Upper lobe of right lung (tissue), 1 donor: ENCODE data around the gene PPIF. TPM values are rescaled to one million over a fixed set of nuclear protein-coding genes. Genes with fewer than 3 reads are reported as not detected.

ENCODE experiments used
- ATAC-seq: fragments of 200-7000 bp; cut with Tn5 transposase; one replicate; pipeline ENCODE4 v1.9.1; 2020; ENCODE audit warnings: mild to moderate bottlenecking, moderate library complexity
- DNase-seq: peaks from one replicate; pipeline ENCODE4 v3.0.0-alpha.2; 2020
- H3K27ac ChIP-seq: fragments of 200-600 bp; one replicate; pipeline ENCODE4 v1.8.0; 2022
- H3K27me3 ChIP-seq: fragments of 200-600 bp; one replicate; pipeline ENCODE4 v1.8.0; 2022; ENCODE audit warnings: mild to moderate bottlenecking
- H3K36me3 ChIP-seq: fragments of 200-600 bp; one replicate; pipeline ENCODE4 v1.8.0; 2022
- H3K4me1 ChIP-seq: fragments of 200-600 bp; one replicate; pipeline ENCODE4 v1.8.0; 2022
- H3K4me3 ChIP-seq: fragments of 200-600 bp; one replicate; pipeline ENCODE4 v1.8.0; 2022; ENCODE audit warnings: mild to moderate bottlenecking
- H3K9me3 ChIP-seq: fragments of 200-600 bp; one replicate; pipeline ENCODE4 v1.8.0; 2022
- intact Hi-C: fragments of 100-400 bp; cut with DNase I; formaldehyde crosslinking; loops from one replicate; pipeline ENCODE4 v1.11.0; 2022
- total RNA-seq: library from RNA; stranded (reverse); fragmentation: NEBNext Ultra II Directional; extraction: Animal tissue kit (Norgen Biotek cat#: 25700); gene quantifications from one replicate; pipeline ENCODE4 v1.2.1, GENCODE V29; 2021
- TF ChIP-seq, protein P1 (sequence below): fragments of 200-600 bp; IDR thresholded peaks from one replicate; pipeline ENCODE4 v1.8.0; 2022; ENCODE audit warnings: antibody characterized with exemption
- donor health status: DM: no; HTN: yes; CAD: no; lungs with severe emphysema.

The PPIF gene
- total RNA-seq, 1 donor from 2014 or later: 30.7 TPM

DNA sequence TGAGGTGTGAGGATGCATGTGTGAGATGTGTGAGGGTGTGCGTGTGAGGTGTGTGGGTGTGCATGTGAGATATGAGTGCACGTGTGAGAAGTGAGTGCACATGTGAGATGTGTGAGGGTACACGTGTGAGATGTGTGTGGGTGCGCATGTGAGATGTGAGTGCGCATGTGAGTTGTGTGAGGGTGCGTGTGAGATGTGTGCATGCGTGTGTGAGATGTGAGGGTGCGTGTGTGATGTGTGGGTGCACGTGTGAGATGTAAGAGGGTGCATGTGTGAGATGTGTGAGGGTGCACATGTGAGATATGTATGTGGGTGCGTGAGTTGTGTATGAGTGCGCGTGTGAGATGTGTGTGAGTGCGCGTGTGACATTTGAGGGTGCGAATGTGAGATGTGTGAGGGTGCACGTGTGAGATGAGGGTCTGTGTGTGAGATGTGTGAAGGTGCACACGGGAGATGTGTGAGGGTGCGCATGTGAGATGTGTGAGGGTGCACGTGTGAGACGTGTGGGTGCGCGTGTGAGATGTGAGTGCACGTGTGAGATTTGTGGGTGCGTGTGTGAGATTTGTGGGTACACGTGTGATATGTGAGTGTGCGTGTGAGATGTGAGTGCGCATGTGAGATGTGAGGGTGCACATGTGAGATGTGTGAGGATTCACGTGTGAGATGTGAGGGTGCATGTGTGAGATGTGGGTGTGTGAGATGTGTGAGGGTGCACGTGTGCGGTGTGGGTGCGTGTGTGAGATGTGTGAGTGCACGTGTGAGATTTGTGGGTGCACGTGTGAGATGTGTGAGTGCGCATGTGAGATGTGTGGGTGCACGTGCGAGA, 30.5 kb downstream of the PPIF start:
- ATAC-seq (no peak), DNase-seq (no peak)
- Histone ChIP-seq H3K4me3 (no peak overlapping the region), H3K9me3 (no peaks in the 10 kb centered on the region), H3K36me3 (no peaks in the 10 kb centered on the region), H3K27me3 (no peaks in the 10 kb centered on the region), H3K27ac (no peak overlapping the region), H3K4me1 (peaks cover 26% of the 10 kb centered on the region)
- intact Hi-C loops: no loop called here
- TF ChIP-seq, protein P1, sequence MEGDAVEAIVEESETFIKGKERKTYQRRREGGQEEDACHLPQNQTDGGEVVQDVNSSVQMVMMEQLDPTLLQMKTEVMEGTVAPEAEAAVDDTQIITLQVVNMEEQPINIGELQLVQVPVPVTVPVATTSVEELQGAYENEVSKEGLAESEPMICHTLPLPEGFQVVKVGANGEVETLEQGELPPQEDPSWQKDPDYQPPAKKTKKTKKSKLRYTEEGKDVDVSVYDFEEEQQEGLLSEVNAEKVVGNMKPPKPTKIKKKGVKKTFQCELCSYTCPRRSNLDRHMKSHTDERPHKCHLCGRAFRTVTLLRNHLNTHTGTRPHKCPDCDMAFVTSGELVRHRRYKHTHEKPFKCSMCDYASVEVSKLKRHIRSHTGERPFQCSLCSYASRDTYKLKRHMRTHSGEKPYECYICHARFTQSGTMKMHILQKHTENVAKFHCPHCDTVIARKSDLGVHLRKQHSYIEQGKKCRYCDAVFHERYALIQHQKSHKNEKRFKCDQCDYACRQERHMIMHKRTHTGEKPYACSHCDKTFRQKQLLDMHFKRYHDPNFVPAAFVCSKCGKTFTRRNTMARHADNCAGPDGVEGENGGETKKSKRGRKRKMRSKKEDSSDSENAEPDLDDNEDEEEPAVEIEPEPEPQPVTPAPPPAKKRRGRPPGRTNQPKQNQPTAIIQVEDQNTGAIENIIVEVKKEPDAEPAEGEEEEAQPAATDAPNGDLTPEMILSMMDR: no peak

DNA sequence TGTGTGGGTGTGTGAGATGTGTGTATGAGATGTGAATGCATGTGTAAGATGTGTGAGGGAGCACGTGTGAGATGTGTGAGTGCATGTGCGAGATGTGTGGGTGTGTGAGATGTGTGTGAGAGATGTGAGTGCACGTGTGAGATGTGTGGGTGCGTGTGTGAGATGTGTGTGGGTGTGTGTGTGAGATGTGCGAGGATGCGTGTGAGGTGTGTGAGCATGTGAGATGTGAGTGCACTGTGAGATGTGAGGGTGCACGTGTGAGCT, 31.0 kb downstream of the PPIF start:
- H3K4me1 ChIP-seq: peaks cover 26% of the 10 kb centered on the region
- DNase-seq (no peak), ATAC-seq (no peak)
- H3K36me3 ChIP-seq: no peaks in the 10 kb centered on the region
- intact Hi-C loops: no loop called here
- H3K27ac ChIP-seq: no peak overlapping the region
- H3K27me3 ChIP-seq: no peaks in the 10 kb centered on the region
- TF ChIP-seq, protein P1: no peak
- H3K9me3 ChIP-seq: no peaks in the 10 kb centered on the region
- H3K4me3 ChIP-seq: no peak overlapping the region

DNA sequence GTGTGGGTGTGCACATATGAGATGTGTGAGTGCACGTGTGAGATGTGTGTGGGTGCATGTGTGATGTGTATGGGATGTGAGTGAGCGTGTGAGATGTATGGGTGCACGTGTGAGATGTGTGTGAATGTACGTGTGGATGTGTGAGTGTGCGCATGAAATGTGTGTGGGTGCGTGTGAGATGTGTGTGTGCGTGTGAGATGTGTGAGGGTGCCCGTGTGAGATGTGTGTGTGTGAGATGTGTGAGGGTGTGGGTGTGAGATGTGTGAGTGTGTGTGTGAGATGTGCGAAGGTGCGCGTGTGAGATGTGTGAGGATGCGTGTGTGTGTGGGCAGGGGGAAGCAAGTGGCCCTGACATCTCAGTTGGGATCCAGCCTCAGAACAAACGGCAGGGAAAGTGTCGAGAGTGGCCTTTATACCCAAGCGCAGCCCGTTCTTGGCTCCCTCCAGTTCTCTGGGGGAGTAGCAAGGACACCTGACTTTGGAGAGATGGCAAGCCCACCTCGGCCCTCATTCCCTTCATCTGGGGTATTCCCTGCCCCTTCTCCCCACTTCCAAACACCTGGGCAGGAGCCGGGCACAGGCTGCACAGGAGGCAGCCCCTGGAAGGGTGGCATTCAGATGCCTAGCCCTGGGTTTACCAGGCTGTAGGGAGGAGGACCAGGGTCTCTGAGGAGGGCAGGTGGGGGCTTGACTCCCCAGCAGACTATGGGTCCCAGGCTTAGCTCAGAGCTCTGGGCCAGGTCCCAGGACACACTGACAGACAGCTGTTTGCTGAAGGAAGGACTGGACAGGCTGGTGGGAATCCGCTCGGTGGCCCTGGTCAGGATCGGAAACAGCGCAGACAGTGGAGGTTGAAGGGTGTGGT, 31.6 kb downstream of the PPIF start:
- H3K27ac ChIP-seq: peak overlapping the region; percentile 74
- TF ChIP-seq, protein P1: no peak
- no peak for ATAC-seq

DNA sequence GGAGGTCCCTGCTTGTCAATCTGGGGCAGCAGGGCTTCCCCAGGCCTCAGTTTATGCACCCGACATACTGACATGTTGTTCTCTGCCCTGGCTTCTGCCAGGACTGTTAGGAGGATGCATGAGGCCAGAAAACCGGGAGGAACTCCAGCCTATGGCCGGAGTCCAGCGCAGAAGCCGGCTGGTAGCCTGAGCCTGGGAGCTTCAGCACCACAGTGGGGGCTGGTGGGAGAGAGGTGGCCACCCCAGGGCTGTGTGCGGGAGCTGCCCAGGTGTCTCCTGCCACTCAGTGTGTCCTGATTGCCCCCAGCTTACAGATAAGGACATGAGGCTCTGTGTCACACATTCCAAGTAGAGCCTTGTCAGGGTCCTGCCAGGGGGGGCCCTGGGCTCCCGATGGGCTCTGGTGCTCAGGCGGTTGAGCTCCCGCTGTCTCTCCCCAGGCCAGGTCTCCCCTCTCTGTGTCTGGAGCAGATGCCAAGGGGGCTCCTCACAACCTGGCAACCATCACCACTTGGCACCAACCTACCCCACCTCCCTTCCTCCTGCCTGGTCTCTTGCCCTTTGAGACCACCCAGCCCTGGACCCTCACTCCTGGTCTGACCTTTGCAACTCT, 32.3 kb downstream of the PPIF start:
- ATAC-seq: no peak
- H3K36me3 ChIP-seq: no peaks in the 10 kb centered on the region
- TF ChIP-seq, protein P1: no peak
- intact Hi-C loops: no loop called here
- peaks cover 26% of the 10 kb centered on the region for H3K4me1 ChIP-seq
- peak overlapping the region; percentile 74 for H3K27ac ChIP-seq
- H3K27me3 ChIP-seq: no peaks in the 10 kb centered on the region
- no peaks in the 10 kb centered on the region for H3K9me3 ChIP-seq
- H3K4me3 ChIP-seq: no peak overlapping the region
- DNase-seq: no peak

More for the DNA sequence above, 31.6 kb downstream of the PPIF start:
- Histone ChIP-seq H3K27me3 (no peaks in the 10 kb centered on the region), H3K4me3 (no peak overlapping the region), H3K9me3 (no peaks in the 10 kb centered on the region), H3K36me3 (no peaks in the 10 kb centered on the region), H3K4me1 (peaks cover 26% of the 10 kb centered on the region)
- intact Hi-C loops: no loop called here
- no peak for DNase-seq

DNA sequence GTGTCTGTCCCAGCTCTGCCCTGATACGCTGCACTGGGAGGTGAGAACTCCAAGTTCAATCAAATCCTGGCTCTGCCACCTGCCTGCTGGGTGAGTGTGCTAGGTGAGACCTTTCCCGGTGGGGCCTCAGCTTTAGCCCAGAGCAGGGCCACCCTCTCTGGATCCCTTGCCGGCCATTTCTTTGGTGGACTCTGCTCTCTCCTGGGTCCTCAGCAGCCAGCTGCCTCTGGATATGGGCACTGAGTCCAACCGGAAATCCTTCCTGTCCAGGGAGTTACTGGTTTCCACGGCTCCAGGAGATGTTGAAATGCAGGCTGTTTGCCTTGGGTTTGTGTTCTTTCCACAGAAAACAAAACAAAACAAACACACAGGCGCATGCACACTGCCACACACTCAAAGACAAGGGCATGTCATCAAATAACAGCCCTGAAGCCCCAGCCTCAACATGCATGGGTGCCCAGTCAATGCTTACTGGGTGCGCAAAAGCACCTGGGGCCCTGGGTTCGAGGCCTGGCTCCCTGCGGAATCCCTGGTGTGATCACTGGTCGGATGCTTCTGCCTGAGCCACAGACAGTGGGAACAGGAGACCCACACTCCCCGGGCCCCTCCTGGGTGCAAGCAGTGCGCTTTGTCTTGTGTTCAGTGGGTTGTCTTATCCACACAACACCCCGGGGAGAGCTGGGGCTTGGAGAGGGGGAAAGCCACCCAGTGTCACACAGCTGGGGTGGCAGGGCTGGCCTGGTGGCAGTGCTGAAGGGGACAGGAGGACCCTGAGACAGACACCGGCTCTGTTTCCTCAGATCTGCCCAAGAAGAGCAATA, 33.1 kb downstream of the PPIF start:
- peak; percentile 8 for ATAC-seq
- TF ChIP-seq, protein P1: no peak
- intact Hi-C loops: no loop called here

More for the DNA sequence above, 33.1 kb downstream of the PPIF start:
- Histone ChIP-seq H3K27me3 (no peaks in the 10 kb centered on the region), H3K36me3 (no peaks in the 10 kb centered on the region), H3K27ac (peak overlapping the region; percentile 74), H3K4me1 (peaks cover 23% of the 10 kb centered on the region), H3K4me3 (no peak overlapping the region), H3K9me3 (no peaks in the 10 kb centered on the region)
- no peak for DNase-seq
